Mucosa of rectum (tissue), 2 donors: ENCODE results near the gene ARHGAP21.

Source experiments
- H3K27ac ChIP-seq, 2 donors: one replicate each; pipeline ENCODE4 v1.7.0; 2013; ENCODE audit warnings: inconsistent platforms in 2 of 2, low read depth in 2 of 2, low read length in 2 of 2
- H3K27me3 ChIP-seq, 2 donors: one replicate each; pipeline ENCODE4 v1.7.0; 2013; ENCODE audit warnings: low read length in 2 of 2; ENCODE audit not compliant: control insufficient read depth in 2 of 2, insufficient read depth in 2 of 2
- H3K36me3 ChIP-seq, 2 donors: one replicate each; pipeline ENCODE4 v1.7.0; 2013; ENCODE audit warnings: low read length in 2 of 2; ENCODE audit not compliant: control insufficient read depth in 2 of 2, insufficient read depth in 2 of 2
- H3K4me1 ChIP-seq, 2 donors: one replicate each; pipeline ENCODE4 v1.7.0; 2013; ENCODE audit warnings: low read length in 2 of 2, mild to moderate bottlenecking in 1 of 2; ENCODE audit not compliant: control insufficient read depth in 2 of 2, insufficient read depth in 2 of 2
- H3K4me3 ChIP-seq, 2 donors: one replicate each; pipeline ENCODE4 v1.7.0; 2013; ENCODE audit warnings: low read length in 2 of 2
- H3K9ac ChIP-seq, 2 donors: one replicate each; pipeline ENCODE4 v1.7.0; 2013; ENCODE audit warnings: low read length in 2 of 2, low read depth in 1 of 2, mild to moderate bottlenecking in 1 of 2
- H3K9me3 ChIP-seq, 2 donors: one replicate each; pipeline ENCODE4 v1.7.0; 2013; ENCODE audit warnings: low read length in 2 of 2; ENCODE audit not compliant: control insufficient read depth in 2 of 2
- donor health status: healthy.
- donor health status: Normal muscosa, but diverticular disease.

The ARHGAP21 gene

DNA sequence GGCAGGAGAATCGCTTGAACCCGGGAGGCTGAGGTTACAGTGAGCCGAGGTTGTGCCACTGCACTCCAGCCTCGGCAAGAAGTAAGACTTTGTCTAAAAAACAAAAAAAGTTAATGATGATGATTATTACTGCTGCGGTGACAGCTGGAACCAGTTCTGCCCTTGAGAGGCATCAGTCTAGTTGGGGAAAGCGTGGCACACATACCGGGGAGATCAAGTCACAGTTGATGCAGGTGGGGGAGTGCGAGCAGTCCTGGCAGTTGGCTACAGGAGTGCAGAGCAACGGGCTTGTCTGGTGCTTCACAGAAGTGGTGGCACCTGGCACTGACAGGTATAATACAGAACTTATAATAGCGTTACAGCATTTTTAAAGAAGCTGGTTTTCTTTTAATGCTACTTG lies 173.0 kb downstream of the ARHGAP21 start:
- Histone ChIP-seq H3K4me1 (peaks cover 9 to 10% of the 10 kb centered on the region in 2 donors), H3K9ac (no peak overlapping the region), H3K27ac (no peak overlapping the region), H3K27me3 (no peaks in the 10 kb centered on the region), H3K4me3 (no peak overlapping the region), H3K36me3 (peaks cover 5% of the 10 kb centered on the region in 2 donors), H3K9me3 (no peaks in the 10 kb centered on the region)

- Histone ChIP-seq H3K9me3 (no peaks in the 10 kb centered on the region), H3K4me3 (no peak overlapping the region), H3K9ac (no peak overlapping the region), H3K27me3 (no peaks in the 10 kb centered on the region), H3K27ac (no peak overlapping the region), H3K36me3 (peaks cover 29 to 42% of the 10 kb centered on the region in 2 donors), H3K4me1 (no peaks in the 10 kb centered on the region)
Measured at GRCh38 chr10:24545585-24545984, 178.1 kb downstream of the ARHGAP21 start.

DNA sequence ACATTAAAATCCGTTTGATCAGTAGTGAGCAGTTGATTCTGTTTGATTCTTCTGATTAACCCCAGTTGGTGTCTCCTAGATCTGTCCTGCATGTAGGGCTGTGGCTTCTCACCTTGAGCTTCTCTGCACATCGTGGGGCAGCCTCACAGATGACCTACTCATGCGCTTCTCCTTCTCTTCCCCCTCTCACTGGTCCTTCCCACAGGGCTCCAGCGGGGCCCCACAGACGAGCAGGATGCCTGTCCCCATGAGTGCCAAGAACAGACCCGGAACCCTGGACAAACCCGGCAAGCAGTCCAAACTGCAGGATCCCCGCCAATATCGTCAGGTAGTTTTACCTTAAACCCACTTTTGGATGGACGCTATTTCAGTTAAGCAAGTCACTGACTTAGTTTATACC lies 178.9 kb downstream of the ARHGAP21 start:
- Histone ChIP-seq H3K9me3 (no peaks in the 10 kb centered on the region), H3K36me3 (peaks cover 32 to 44% of the 10 kb centered on the region in 2 donors), H3K27ac (no peak overlapping the region), H3K9ac (no peak overlapping the region), H3K4me3 (no peak overlapping the region), H3K4me1 (no peaks in the 10 kb centered on the region), H3K27me3 (no peaks in the 10 kb centered on the region)

- no peaks in the 10 kb centered on the region for H3K9me3 ChIP-seq
- no peak overlapping the region for H3K27ac ChIP-seq
- no peak overlapping the region for H3K4me3 ChIP-seq
- no peak overlapping the region for H3K9ac ChIP-seq
- H3K27me3 ChIP-seq, result no peaks in the 10 kb centered on the region
- no peaks in the 10 kb centered on the region for H3K4me1 ChIP-seq
- H3K36me3 ChIP-seq, result peaks cover 31 to 49% of the 10 kb centered on the region in 2 donors
Measured at GRCh38 chr10:24542314-24543270, 181.1 kb downstream of the ARHGAP21 start.

GRCh38 chr10:24541239-24541753 lies 182.4 kb downstream of the ARHGAP21 start:
- H3K9me3 ChIP-seq, result no peaks in the 10 kb centered on the region
- H3K27ac ChIP-seq, result no peak overlapping the region
- H3K4me3 ChIP-seq, result no peak overlapping the region
- H3K36me3 ChIP-seq, result peaks cover 38 to 54% of the 10 kb centered on the region in 2 donors
- H3K9ac ChIP-seq, result no peak overlapping the region
- no peaks in the 10 kb centered on the region for H3K27me3 ChIP-seq
- H3K4me1 ChIP-seq, result no peaks in the 10 kb centered on the region

- no peaks in the 10 kb centered on the region for H3K4me1 ChIP-seq
- no peak overlapping the region for H3K4me3 ChIP-seq
- no peak overlapping the region for H3K9ac ChIP-seq
- H3K27ac ChIP-seq, result no peak overlapping the region
- H3K27me3 ChIP-seq, result no peaks in the 10 kb centered on the region
- H3K9me3 ChIP-seq, result no peaks in the 10 kb centered on the region
- peaks cover 42 to 52% of the 10 kb centered on the region in 2 donors for H3K36me3 ChIP-seq
Measured at GRCh38 chr10:24536636-24537035, 187.1 kb downstream of the ARHGAP21 start.

- Histone ChIP-seq H3K27me3 (no peaks in the 10 kb centered on the region), H3K4me3 (no peak overlapping the region), H3K9ac (no peak overlapping the region), H3K9me3 (no peaks in the 10 kb centered on the region), H3K27ac (no peak overlapping the region), H3K36me3 (peaks cover 42 to 56% of the 10 kb centered on the region in 2 donors), H3K4me1 (no peaks in the 10 kb centered on the region)
Measured at GRCh38 chr10:24533981-24534380, 189.7 kb downstream of the ARHGAP21 start.
